ACHN (cell line): ENCODE measurements around the gene PCDHB3.
A peak's percentile ranks its signal among the peaks of the same experiment; 100 is the strongest.
"Not testable (repeated sequence)": the region's sequence is repeated elsewhere in the genome, so short reads cannot be mapped to it uniquely, and the experiment has no call there.

Source experiments
- DNase-seq: peaks from one replicate; pipeline ENCODE4 v3.0.0-alpha.2; 2015
- in situ Hi-C: cut with HindIII; loops from 2 replicates; pipeline ENCODE4 v1.10.0; 2017; ENCODE audit warnings: low sequenced_read_pairs, low pct_ligation_motif_present, low pct_unique_long_range_greater_than_20kb

Gene PCDHB3

GRCh38 chr5:141127305-141127704, 27.0 kb downstream of the PCDHB3 start:
- DNase-seq, result no peak
- in situ Hi-C loops, result no loop called here

- DNase-seq, result peak; percentile 5
- in situ Hi-C loops, result no loop called here
These were observed 34.9 kb downstream of the PCDHB3 start, which contains the start of gene PCDHB5 for GRCh38 chr5:141135030-141135717. TSS of gene PCDHB5 (plus strand) at chr5:141135206. CDS start at chr5:141135435, 229 bp downstream.

- in situ Hi-C loops, result no loop called here
- DNase-seq, result no peak
These were observed 35.5 kb downstream of the PCDHB3 start for GRCh38 chr5:141135718-141136266.

GRCh38 chr5:141137346-141137745, 37.1 kb downstream of the PCDHB3 start:
- in situ Hi-C loops, DNase-seq: not testable (repeated sequence)

- DNase-seq, result no peak
- in situ Hi-C loops, result no loop called here
These were observed 49.5 kb downstream of the PCDHB3 start, which contains the start of gene PCDHB6 for GRCh38 chr5:141149812-141150211. TSS of gene PCDHB6 (plus strand) at chr5:141150057. CDS start at chr5:141150258, 201 bp downstream.

- in situ Hi-C loops, result no loop called here
- no peak for DNase-seq
These were observed 50.1 kb downstream of the PCDHB3 start for GRCh38 chr5:141150224-141150992.

- no peak for DNase-seq
- in situ Hi-C loops, result no loop called here
These were observed 50.7 kb downstream of the PCDHB3 start for GRCh38 chr5:141150993-141151325.

GRCh38 chr5:141151632-141152031, 51.4 kb downstream of the PCDHB3 start:
- in situ Hi-C loops, DNase-seq: not testable (repeated sequence)

GRCh38 chr5:141152096-141152495, 51.8 kb downstream of the PCDHB3 start:
- in situ Hi-C loops, DNase-seq: not testable (repeated sequence)
